Activated naive CD4-positive, alpha-beta T cell treated with anti-CD3 and anti-CD28 coated beads, Interleukin-2, amount 50 U/mL, for 16 hours (primary cell): ENCODE data around the gene RNF13.

Experiments
- DNase-seq: peaks from one replicate; pipeline ENCODE4 v3.0.0-alpha.2; 2020

Gene RNF13

DNA sequence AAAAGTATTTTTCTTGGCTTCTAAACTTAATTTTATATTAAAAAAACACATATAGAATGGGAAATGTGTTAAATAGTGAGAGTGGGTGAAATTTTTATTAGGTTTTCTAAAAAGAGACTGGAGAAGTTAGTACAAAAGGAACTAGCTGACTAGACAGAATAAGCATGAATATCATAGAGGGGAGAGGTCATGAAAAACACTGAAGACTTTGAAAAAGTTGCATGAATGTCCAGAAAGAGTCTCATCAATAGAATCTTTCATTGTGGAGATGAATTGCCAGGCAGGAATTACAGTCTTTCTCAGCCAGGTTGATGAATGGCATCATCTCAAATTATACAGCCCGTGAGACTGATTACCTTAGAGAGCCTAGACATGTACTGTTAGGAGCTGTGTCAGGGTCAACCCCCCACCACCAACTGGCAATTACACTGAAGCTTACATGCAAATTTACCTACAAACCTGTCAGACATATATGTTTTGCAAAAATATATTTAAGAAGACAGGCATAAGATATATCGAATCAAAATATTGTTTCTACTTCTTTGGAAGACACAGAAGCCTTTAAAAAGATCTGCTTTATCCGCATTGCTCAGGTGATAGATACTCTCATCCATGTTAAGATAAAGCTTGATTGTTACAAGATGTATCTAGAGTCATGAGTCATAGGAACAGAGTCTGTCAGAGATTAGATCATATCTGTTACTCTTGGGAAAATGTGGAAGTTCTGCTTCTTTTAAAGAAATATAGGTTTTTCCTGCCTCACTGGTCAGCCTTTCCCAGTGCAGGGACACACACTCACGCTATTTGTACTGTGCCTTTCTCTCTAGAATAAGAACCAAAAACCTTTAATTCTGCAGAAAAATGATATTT, 192.5 kb downstream of the RNF13 start:
- no peak for DNase-seq

DNA sequence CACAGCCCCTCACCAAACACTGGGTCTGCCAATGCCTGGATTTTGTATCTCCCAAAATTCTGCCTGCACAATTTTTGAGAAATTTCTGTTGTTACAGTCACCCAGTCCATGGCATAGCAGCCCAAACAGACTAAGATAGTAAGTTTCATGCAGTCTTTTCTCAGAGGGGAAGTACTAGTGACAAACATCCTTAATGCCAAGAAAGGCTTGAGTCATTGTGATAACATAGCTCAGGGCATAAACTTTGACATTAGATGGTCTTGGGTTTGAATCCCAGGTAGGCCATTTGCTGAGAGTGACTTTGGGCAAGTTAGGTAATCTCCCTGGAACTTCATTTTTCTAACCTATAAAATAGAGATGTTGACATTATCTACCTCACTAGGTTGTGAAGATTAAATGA, 193.8 kb downstream of the RNF13 start:
- DNase-seq: no peak
